Panc1 (cell line): ENCODE measurements around the gene ANKEF1. TPM values are rescaled to one million over a fixed set of nuclear protein-coding genes. Genes with fewer than 3 reads are reported as not detected.

Experiments
- ATAC-seq: fragments of 200-7000 bp; cut with Tn5 transposase; 2 replicates; pipeline ENCODE4 v1.9.1; 2020; ENCODE audit warnings: mild to moderate bottlenecking, moderate library complexity
- BruUV-seq: library from RNA; stranded (reverse); fragments of 400-500 nt; replicated peaks from 2 replicates; lab custom pipeline; 2021; lab: Mats Ljungman, UMichigan
- CTCF ChIA-PET: fragments of 300-600 bp; sonication (Branson Sonifier 250); formaldehyde crosslinking; loops from one replicate; lab custom pipeline; 2022; ENCODE audit warnings: antibody characterized with exemption; lab: Charles Lee
- POLR2A ChIA-PET: fragments of 300-600 bp; sonication (Branson Sonifier 250); formaldehyde crosslinking; loops from one replicate; lab custom pipeline; 2022; ENCODE audit warnings: antibody characterized with exemption; lab: Charles Lee
- DNase-seq: peaks from one replicate; pipeline ENCODE4 v3.0.0-alpha.2; 2010; ENCODE audit warnings: low read depth, low spot score
- H3K27ac ChIP-seq: 2 replicates; pipeline ENCODE4 v1.5.1; 2011; ENCODE audit warnings: mild to moderate bottlenecking, low read length, inconsistent platforms
- H3K27me3 ChIP-seq: fragments of 200-500 bp; sonication (Bioruptor generic); 2 replicates; pipeline ENCODE4 v1.6.0; 2014; ENCODE audit warnings: low read length, inconsistent platforms; ENCODE audit not compliant: control insufficient read depth, insufficient read depth
- H3K36me3 ChIP-seq: fragments of 200-500 bp; sonication (Bioruptor generic); 2 replicates; pipeline ENCODE4 v1.5.1; 2014; ENCODE audit warnings: inconsistent platforms, mild to moderate bottlenecking, low read length, moderate library complexity; ENCODE audit not compliant: control insufficient read depth, insufficient read depth
- H3K4me1 ChIP-seq: 2 replicates; pipeline ENCODE4 v1.5.1; 2011; ENCODE audit warnings: inconsistent platforms, mild to moderate bottlenecking, low read length, moderate library complexity; ENCODE audit not compliant: control insufficient read depth, insufficient read depth
- H3K4me3 ChIP-seq, 2 experiments: 2 replicates each; pipeline ENCODE4 v1.5.1; 2011 to 2012; ENCODE audit warnings: low read depth in 2 of 2, low read length in 2 of 2, mild to moderate bottlenecking in 2 of 2, inconsistent platforms in 1 of 2, moderate library complexity in 1 of 2
- H3K9me3 ChIP-seq: fragments of 200-500 bp; sonication (Bioruptor generic); 2 replicates; pipeline ENCODE4 v1.5.1; 2014; ENCODE audit warnings: low read depth, mild to moderate bottlenecking, inconsistent platforms, low read length, moderate library complexity; ENCODE audit not compliant: control insufficient read depth, insufficient read depth
- CTCF ChIP-seq: fragments of 450-650 bp; IDR thresholded peaks from 2 replicates; pipeline ENCODE4 v1.5.1; 2017; ENCODE audit warnings: mild to moderate bottlenecking
- POLR2AphosphoS5 ChIP-seq: IDR thresholded peaks from 2 replicates; pipeline ENCODE4 v1.6.1; 2012; ENCODE audit warnings: mild to moderate bottlenecking, low read depth, low read length, moderate library complexity
- SIN3A ChIP-seq: IDR thresholded peaks from 2 replicates; pipeline ENCODE4 v1.6.1; 2012; ENCODE audit warnings: low read depth, mild to moderate bottlenecking, low read length, moderate library complexity, borderline replicate concordance; ENCODE audit not compliant: insufficient read depth
- TCF7L2 ChIP-seq: IDR thresholded peaks from 2 replicates; pipeline ENCODE4 v1.6.1; 2011; ENCODE audit warnings: mild to moderate bottlenecking, low read depth, low read length, inconsistent platforms
- in situ Hi-C: cut with HindIII; loops from 2 replicates; pipeline ENCODE4 v1.10.0; 2016; ENCODE audit warnings: low sequenced_read_pairs, low pct_unique_long_range_greater_than_20kb
- intact Hi-C: fragments of 100-400 bp; cut with micrococcal nuclease; formaldehyde crosslinking; loops from one replicate; pipeline ENCODE4 v1.10.0; 2022; ENCODE audit not compliant: unreplicated experiment
- total RNA-seq: library from RNA; stranded (reverse); gene quantifications from one replicate; pipeline ENCODE4 v1.2.1, GENCODE V29; 2021; ENCODE audit not compliant: unreplicated experiment
- TF ChIP-seq, protein P1 (sequence below), 2 experiments: IDR thresholded peaks; 2 replicates each; pipeline ENCODE4 v1.6.1; 2011 to 2012; ENCODE audit warnings: low read depth in 2 of 2, control low read depth in 1 of 2, low read length in 1 of 2, mild to moderate bottlenecking in 1 of 2, moderate library complexity in 1 of 2; ENCODE audit not compliant: insufficient read depth in 1 of 2

Gene ANKEF1
- total RNA-seq, 1 experiment from 2014 or later: 6.3 TPM

- DNase-seq: no peak
- TF ChIP-seq CTCF (no peak), POLR2AphosphoS5 (no peak), SIN3A (no peak), TCF7L2 (no peak)
- TF ChIP-seq, protein P1, sequence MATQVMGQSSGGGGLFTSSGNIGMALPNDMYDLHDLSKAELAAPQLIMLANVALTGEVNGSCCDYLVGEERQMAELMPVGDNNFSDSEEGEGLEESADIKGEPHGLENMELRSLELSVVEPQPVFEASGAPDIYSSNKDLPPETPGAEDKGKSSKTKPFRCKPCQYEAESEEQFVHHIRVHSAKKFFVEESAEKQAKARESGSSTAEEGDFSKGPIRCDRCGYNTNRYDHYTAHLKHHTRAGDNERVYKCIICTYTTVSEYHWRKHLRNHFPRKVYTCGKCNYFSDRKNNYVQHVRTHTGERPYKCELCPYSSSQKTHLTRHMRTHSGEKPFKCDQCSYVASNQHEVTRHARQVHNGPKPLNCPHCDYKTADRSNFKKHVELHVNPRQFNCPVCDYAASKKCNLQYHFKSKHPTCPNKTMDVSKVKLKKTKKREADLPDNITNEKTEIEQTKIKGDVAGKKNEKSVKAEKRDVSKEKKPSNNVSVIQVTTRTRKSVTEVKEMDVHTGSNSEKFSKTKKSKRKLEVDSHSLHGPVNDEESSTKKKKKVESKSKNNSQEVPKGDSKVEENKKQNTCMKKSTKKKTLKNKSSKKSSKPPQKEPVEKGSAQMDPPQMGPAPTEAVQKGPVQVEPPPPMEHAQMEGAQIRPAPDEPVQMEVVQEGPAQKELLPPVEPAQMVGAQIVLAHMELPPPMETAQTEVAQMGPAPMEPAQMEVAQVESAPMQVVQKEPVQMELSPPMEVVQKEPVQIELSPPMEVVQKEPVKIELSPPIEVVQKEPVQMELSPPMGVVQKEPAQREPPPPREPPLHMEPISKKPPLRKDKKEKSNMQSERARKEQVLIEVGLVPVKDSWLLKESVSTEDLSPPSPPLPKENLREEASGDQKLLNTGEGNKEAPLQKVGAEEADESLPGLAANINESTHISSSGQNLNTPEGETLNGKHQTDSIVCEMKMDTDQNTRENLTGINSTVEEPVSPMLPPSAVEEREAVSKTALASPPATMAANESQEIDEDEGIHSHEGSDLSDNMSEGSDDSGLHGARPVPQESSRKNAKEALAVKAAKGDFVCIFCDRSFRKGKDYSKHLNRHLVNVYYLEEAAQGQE (IDR thresholded peaks at IDR 0.05; ENCODE audit: insufficient read depth in 1 of 2, low read depth in 2 of 2, low read length in 1 of 2): no peak
- H3K9me3 ChIP-seq: no peaks in the 10 kb centered on the region
- H3K4me1 ChIP-seq: no peaks in the 10 kb centered on the region; the same call in 1 of the 2 replicates
- ChIA-PET POLR2A (no interaction called here), CTCF (no interaction called here)
- in situ Hi-C loops (no loop called here), intact Hi-C loops (no loop called here)
- no peak overlapping the region for H3K27ac ChIP-seq
- no peaks in the 10 kb centered on the region for H3K27me3 ChIP-seq
- ATAC-seq: no peak
- H3K4me3 ChIP-seq: no peak overlapping the region
- no TSS peak for BruUV-seq
- H3K36me3 ChIP-seq: no peaks in the 10 kb centered on the region
Observed at GRCh38 chr20:10078403-10078802, 43.6 kb downstream of the ANKEF1 start.

DNA sequence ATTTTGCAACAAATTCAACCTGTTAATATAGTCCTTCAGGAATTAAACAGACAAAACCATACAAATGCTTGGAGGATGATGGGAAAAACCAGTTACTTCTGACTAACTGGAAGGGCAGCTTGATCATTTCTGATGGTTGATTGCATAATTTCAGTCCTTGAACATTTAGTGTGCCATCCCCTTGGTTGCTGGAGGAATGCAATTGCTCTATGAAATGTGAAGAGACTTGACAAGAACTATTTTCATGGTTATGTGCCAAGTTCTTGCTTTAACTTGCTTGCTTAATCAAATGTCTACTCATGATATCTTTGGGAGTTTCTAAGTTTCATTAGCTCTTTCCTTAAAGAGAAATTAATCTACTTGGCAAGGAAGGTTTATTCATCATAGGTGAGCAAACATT lies 45.2 kb downstream of the ANKEF1 start:
- H3K4me3 ChIP-seq: no peak overlapping the region
- intact Hi-C loops (no loop called here), in situ Hi-C loops (no loop called here)
- no peaks in the 10 kb centered on the region for H3K27me3 ChIP-seq
- H3K4me1 ChIP-seq: no peaks in the 10 kb centered on the region; the same call in 1 of the 2 replicates
- ChIA-PET CTCF (no interaction called here), POLR2A (no interaction called here)
- TF ChIP-seq POLR2AphosphoS5 (no peak), TCF7L2 (no peak), SIN3A (no peak), CTCF (no peak)
- TF ChIP-seq, protein P1 (IDR thresholded peaks at IDR 0.05; ENCODE audit: insufficient read depth in 1 of 2, low read depth in 2 of 2, low read length in 1 of 2): no peak
- BruUV-seq: no TSS peak
- DNase-seq (no peak), ATAC-seq (no peak)
- no peaks in the 10 kb centered on the region for H3K9me3 ChIP-seq
- H3K36me3 ChIP-seq: no peaks in the 10 kb centered on the region
- no peak overlapping the region for H3K27ac ChIP-seq
